Heart left ventricle (tissue), 13 donors: Measurements from ENCODE around the gene TAS1R3.

Experiments used
- POLR2A ChIP-seq, 2 donors: fragments of 450-650 bp; IDR thresholded peaks; one replicate each; pipeline ENCODE4 v1.6.1; 2017; ENCODE audit warnings: antibody characterized with exemption in 2 of 2, mild to moderate bottlenecking in 2 of 2, moderate library complexity in 2 of 2
- TF ChIP-seq, protein P1 (sequence below), 12 donors: fragments of 200-600 bp; sonication (generic) in 4 of 12; IDR thresholded peaks; one replicate each; pipeline versions ENCODE4 v1.5.0 to v1.8.0; 2018 to 2022; ENCODE audit warnings: antibody characterized with exemption in 12 of 12, mild to moderate bottlenecking in 5 of 12
- donor health status: ischemic (EF 13 %, LVEDD 7.1; RV severe dilation, severe dysfunction).
- donor health status: DM: no; HTN: yes; CAD: no.
- donor health status: DM: no; HTN: no; CAD: no.
- donor health status: ischemic (EF 25% LVEDD 6.9; RV normal size, moderate dysfunction).
- donor health status: ischemic (EF 25% LVEDD 5.7; RV mildly dilated, moderate dysfunction).
- donor health status: ischemic (EF 35%, LVEDD 5.7; RV mildly dilated, moderate dysfunction).
- donor health status: nonischemic (EF 11% LVEDD 7.7; RV severe dilation, severe dysfunction).
- donor health status: DM: yes; HTN: yes; CAD: no.
- donor health status: PGD.
- donor health status: ischemic (EF 29% LVEDD 5.4; RV normal size, mild dysfunction).
- donor health status: nonischemic (EF 23%, LVEDD 6.1; RV moderate dilation, normal function).

DNA sequence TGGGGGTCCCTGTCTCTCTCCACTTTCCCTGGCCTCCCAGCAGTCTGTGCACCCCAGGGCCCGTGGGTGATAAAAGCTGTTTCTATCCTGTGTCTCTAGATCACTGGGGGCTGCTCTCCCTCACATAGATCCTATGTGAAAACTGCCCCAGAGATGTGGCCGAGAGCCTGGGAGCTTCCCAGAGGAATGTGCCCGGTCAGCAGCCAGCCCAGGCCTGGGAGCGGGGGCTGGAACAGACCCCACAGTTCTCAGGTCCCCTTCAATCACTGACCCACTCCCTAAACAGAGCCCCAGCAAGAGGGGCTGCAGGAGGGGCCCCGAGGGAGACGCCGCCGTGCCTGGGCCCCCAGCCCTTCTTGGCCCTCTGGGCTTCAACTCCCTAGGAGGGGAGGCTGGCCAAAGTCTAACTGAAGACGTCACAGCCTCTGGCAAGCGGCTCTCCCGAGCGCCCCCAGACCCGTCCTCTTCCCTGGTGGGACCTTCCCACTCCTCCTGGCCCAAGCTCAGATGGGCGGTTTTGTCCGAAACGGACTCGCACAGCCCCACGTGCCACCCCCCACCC, 26.9 kb downstream of the TAS1R3 start:
- TF ChIP-seq, protein P1, sequence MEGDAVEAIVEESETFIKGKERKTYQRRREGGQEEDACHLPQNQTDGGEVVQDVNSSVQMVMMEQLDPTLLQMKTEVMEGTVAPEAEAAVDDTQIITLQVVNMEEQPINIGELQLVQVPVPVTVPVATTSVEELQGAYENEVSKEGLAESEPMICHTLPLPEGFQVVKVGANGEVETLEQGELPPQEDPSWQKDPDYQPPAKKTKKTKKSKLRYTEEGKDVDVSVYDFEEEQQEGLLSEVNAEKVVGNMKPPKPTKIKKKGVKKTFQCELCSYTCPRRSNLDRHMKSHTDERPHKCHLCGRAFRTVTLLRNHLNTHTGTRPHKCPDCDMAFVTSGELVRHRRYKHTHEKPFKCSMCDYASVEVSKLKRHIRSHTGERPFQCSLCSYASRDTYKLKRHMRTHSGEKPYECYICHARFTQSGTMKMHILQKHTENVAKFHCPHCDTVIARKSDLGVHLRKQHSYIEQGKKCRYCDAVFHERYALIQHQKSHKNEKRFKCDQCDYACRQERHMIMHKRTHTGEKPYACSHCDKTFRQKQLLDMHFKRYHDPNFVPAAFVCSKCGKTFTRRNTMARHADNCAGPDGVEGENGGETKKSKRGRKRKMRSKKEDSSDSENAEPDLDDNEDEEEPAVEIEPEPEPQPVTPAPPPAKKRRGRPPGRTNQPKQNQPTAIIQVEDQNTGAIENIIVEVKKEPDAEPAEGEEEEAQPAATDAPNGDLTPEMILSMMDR (IDR thresholded peaks at IDR 0.05), result no peak
- no peak for TF ChIP-seq POLR2A (IDR thresholded peaks at IDR 0.05)
